Measurements from ENCODE around the gene ATP6V1B1.

Gene ATP6V1B1

GRCh38 chr2:70921031-70921430 is 14.7 kb upstream of the ATP6V1B1 start:
- no peak for DNase-seq (ENCODE audit: low read depth)
- H3K4me3 ChIP-seq (ENCODE audit: low read length) = no peak overlapping the region
- no peak for TF ChIP-seq CTCF (conservative IDR thresholded peaks at IDR 0.05; ENCODE audit: low read depth, low read length)

GRCh38 chr2:70921839-70922234 is 13.9 kb upstream of the ATP6V1B1 start:
- H3K4me3 ChIP-seq (ENCODE audit: low read length) = no peak overlapping the region
- TF ChIP-seq CTCF (conservative IDR thresholded peaks at IDR 0.05; ENCODE audit: low read depth, low read length) = no peak
- DNase-seq (ENCODE audit: low read depth) = peak; percentile 84

GRCh38 chr2:70922235-70923234 is 13.2 kb upstream of the ATP6V1B1 start:
- no peak for TF ChIP-seq CTCF (conservative IDR thresholded peaks at IDR 0.05; ENCODE audit: low read depth, low read length)
- H3K4me3 ChIP-seq (ENCODE audit: low read length) = no peak overlapping the region
- DNase-seq (ENCODE audit: low read depth) = no peak

- H3K4me3 ChIP-seq (ENCODE audit: low read length) = no peak overlapping the region
- no peak for DNase-seq (ENCODE audit: low read depth)
- peak; percentile 51 for TF ChIP-seq CTCF (conservative IDR thresholded peaks at IDR 0.05; ENCODE audit: low read depth, low read length)
Observed at GRCh38 chr2:70923378-70924015, 12.2 kb upstream of the ATP6V1B1 start.

- DNase-seq (ENCODE audit: low read depth) = no peak
- TF ChIP-seq CTCF (conservative IDR thresholded peaks at IDR 0.05; ENCODE audit: low read depth, low read length) = no peak
- H3K4me3 ChIP-seq (ENCODE audit: low read length) = no peak overlapping the region
Observed at GRCh38 chr2:70926042-70926441, 9.7 kb upstream of the ATP6V1B1 start.

- no peak for TF ChIP-seq CTCF (conservative IDR thresholded peaks at IDR 0.05; ENCODE audit: low read depth, low read length)
- no peak for DNase-seq (ENCODE audit: low read depth)
- no peak overlapping the region for H3K4me3 ChIP-seq (ENCODE audit: low read length)
Observed at GRCh38 chr2:70927138-70927537, 8.6 kb upstream of the ATP6V1B1 start.

Data from retinal pigment epithelial cell (primary cell).